ENCODE data around the gene ZNRF1.
A peak's percentile ranks its signal among the peaks of the same experiment; 100 is the strongest.
"Not testable (repeated sequence)": the region's sequence is repeated elsewhere in the genome, so short reads cannot be mapped to it uniquely, and the experiment has no call there.

ZNRF1 gene

DNA sequence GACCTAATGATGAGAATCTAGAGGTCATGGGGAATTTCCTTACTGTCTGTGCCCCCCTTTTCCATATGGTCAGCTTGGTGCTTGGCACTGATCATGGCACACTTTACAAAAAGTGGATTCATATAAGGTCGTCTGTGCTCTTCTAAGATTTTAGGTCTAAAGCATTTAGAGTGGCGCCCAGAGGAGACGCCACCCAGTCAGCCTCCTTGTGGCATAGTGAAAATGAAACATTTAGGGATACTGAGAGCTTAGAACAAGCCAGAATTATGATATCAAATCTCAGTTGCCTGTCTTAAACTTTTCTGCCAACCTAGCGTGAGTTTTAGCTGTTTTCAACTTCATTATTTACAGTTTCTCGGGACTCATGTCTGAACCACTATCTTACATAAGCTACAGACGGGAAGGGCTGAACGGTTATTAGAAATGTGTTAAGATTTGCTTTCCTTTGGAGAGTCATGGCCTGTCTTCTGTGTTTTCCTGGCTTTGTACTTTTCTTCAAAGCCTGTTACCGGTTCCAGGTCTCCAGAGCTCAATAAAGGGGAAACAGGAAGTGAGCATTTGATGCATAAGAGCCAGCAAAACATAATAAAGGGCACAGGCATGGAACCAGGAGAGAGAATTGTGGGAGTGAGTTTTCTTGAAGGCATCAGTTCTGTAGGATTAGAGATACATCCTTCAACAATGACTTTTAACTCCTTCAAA is 13.7 kb downstream of the ZNRF1 start:
- TF ChIP-seq, protein P1, sequence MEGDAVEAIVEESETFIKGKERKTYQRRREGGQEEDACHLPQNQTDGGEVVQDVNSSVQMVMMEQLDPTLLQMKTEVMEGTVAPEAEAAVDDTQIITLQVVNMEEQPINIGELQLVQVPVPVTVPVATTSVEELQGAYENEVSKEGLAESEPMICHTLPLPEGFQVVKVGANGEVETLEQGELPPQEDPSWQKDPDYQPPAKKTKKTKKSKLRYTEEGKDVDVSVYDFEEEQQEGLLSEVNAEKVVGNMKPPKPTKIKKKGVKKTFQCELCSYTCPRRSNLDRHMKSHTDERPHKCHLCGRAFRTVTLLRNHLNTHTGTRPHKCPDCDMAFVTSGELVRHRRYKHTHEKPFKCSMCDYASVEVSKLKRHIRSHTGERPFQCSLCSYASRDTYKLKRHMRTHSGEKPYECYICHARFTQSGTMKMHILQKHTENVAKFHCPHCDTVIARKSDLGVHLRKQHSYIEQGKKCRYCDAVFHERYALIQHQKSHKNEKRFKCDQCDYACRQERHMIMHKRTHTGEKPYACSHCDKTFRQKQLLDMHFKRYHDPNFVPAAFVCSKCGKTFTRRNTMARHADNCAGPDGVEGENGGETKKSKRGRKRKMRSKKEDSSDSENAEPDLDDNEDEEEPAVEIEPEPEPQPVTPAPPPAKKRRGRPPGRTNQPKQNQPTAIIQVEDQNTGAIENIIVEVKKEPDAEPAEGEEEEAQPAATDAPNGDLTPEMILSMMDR (IDR thresholded peaks at IDR 0.05): no peak
- H3K4me2 ChIP-seq (ENCODE audit: low read length): no peak overlapping the region
- H3K27me3 ChIP-seq (ENCODE audit: control insufficient read depth, insufficient read depth, low read length): no peaks in the 10 kb centered on the region
- H3K27ac ChIP-seq: peak overlapping the region; percentile 13
- H3K36me3 ChIP-seq (ENCODE audit: control insufficient read depth, insufficient read depth, low read length): no peaks in the 10 kb centered on the region
- H2AFZ ChIP-seq: no peak overlapping the region
- no peak overlapping the region for H3K9ac ChIP-seq
- peaks cover 30% of the 10 kb centered on the region for H3K79me2 ChIP-seq
- H3K4me3 ChIP-seq (ENCODE audit: low read depth, low read length): no peak overlapping the region
- peaks cover 6% of the 10 kb centered on the region for H3K4me1 ChIP-seq
- no peaks in the 10 kb centered on the region for H3K9me3 ChIP-seq (ENCODE audit: control insufficient read depth, low read length)

DNA sequence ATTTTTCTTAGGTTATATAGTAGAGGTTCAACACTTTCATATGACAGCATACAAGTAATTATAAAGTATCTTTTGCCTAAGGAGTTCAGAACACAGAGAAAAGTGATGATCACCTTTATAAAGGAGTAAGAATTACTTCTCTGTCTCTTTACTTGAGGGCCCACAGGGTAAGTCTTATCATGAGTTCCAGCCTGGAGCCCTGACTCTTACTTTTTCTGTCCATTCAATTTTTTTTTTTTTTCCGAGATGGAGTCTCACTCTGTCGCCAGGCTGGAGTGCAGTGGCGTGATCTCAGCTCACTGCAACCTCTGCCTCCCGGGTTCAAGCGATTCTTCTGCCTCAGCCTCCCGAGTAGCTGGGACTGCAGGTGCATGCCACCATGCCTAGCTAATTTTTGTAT is 14.3 kb downstream of the ZNRF1 start:
- H3K27me3 ChIP-seq (ENCODE audit: control insufficient read depth, insufficient read depth, low read length); H3K4me1 ChIP-seq; H3K9me3 ChIP-seq (ENCODE audit: control insufficient read depth, low read length): not testable (repeated sequence)

DNA sequence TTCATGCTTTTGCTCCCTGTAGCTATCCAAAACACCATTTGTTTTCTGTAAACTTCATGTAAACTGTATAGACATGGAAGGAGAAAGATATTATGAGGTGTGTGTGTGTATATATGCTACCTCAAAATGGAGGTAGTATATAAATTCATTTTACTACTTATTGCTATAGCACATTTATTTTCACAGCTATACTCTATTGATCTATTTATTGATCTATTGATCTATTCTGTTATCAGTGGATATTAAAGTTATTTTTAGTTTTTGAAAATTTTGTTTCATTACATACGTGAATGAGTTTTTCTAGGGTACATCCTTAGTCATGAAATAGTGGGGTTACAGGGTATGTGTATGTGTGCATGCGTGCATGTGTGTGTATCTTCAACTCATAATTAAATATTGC is 15.5 kb downstream of the ZNRF1 start:
- H3K36me3 ChIP-seq (ENCODE audit: control insufficient read depth, insufficient read depth, low read length): no peaks in the 10 kb centered on the region
- H3K9me3 ChIP-seq (ENCODE audit: control insufficient read depth, low read length): no peaks in the 10 kb centered on the region
- no peak overlapping the region for H3K9ac ChIP-seq
- no peak overlapping the region for H3K4me2 ChIP-seq (ENCODE audit: low read length)
- TF ChIP-seq, protein P1 (IDR thresholded peaks at IDR 0.05): no peak
- H3K79me2 ChIP-seq: peaks cover 30% of the 10 kb centered on the region
- no peak overlapping the region for H3K27ac ChIP-seq
- H3K4me1 ChIP-seq: peaks cover 8% of the 10 kb centered on the region
- no peak overlapping the region for H2AFZ ChIP-seq
- no peak overlapping the region for H3K4me3 ChIP-seq (ENCODE audit: low read depth, low read length)
- H3K27me3 ChIP-seq (ENCODE audit: control insufficient read depth, insufficient read depth, low read length): no peaks in the 10 kb centered on the region

More for the DNA sequence above, 14.3 kb downstream of the ZNRF1 start:
- not testable (repeated sequence) for H2AFZ ChIP-seq; H3K36me3 ChIP-seq (ENCODE audit: control insufficient read depth, insufficient read depth, low read length); H3K9ac ChIP-seq; H3K4me3 ChIP-seq (ENCODE audit: low read depth, low read length); H3K4me2 ChIP-seq (ENCODE audit: low read length)
- Histone ChIP-seq H3K79me2 (peaks cover 29% of the 10 kb centered on the region), H3K27ac (peak overlapping the region; percentile 13)

DNA sequence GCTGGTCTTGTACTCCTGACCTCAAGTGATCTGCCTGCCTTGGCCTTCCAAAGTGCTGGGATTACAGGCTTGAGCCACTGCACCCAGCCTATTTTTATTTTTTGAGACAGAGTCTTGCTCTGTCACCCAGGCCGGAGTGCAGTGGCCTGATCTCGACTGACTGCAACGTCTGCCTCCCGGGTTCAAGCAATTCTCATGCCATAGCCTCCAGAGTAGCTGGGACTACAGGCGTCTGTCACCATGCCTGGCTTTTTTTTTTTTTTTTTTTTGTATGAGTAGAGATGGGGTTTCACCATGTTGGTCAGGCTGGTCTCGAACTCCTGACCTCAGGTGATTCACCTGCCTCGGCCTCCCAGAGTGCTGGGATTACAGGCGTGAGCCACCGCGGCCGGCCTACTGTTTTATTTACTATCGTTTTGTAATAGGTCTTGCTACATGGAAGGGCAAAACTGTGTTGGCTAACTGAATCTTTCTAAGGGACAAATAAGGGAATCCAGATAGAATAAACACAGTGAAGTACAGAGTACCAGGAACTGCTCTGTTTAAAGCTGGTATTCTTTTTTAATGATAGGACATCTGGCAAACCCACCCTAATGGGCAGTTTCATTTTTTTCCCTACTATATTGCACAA is 17.7 kb downstream of the ZNRF1 start:
- H3K79me2 ChIP-seq: peaks cover 49% of the 10 kb centered on the region
- H3K4me1 ChIP-seq: not testable (repeated sequence)

DNA sequence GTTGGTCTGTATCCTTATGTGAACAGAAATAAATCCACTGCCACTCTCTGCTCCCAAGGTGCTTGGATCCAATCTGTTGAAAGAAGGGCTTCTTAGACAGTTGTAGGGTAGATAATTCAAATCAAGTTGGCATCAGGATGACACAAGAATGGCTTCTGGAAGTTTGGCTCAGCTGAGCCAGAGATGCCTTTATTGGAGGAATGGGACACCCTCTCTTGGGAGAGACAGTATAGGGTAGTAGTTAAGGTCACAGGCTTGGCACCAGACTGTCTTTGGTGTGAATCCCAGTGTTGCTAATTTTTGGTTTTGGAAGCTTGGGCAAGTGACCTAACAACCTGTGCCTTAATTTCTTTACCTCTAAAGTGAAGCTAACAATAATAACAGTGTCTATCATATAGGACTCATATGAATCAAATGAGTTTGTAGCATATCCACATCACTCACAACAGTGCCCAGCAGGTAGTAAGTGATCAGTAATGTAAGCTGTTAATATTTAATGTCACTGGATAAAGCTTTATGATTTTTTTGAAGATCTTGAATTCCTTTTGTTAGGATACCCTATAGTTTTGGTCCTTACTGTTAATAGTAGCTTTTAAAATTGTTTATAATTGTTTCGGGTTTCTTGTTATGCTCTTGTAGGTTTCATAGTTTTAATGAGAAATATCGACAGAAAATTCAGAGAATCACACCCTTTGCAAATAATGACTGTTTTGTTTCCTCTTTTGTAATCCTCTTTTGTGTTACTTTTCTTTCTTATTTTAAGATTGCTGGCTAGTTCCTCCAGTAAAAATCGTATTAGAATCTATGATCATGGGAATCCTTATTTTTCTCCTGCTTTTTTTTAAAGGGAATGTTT is 19.1 kb downstream of the ZNRF1 start:
- Histone ChIP-seq H3K27ac (no peak overlapping the region), H3K9me3 (ENCODE audit: control insufficient read depth, low read length) (no peaks in the 10 kb centered on the region), H3K4me1 (peaks cover 3% of the 10 kb centered on the region), H3K4me2 (ENCODE audit: low read length) (no peak overlapping the region), H3K36me3 (ENCODE audit: control insufficient read depth, insufficient read depth, low read length) (no peaks in the 10 kb centered on the region), H3K9ac (no peak overlapping the region), H3K4me3 (ENCODE audit: low read depth, low read length) (no peak overlapping the region), H3K27me3 (ENCODE audit: control insufficient read depth, insufficient read depth, low read length) (no peaks in the 10 kb centered on the region), H2AFZ (no peak overlapping the region), H3K79me2 (peaks cover 59% of the 10 kb centered on the region)
- TF ChIP-seq, protein P1 (IDR thresholded peaks at IDR 0.05): no peak

More for the DNA sequence above, 17.7 kb downstream of the ZNRF1 start:
- H3K4me3 ChIP-seq (ENCODE audit: low read depth, low read length); H3K4me2 ChIP-seq (ENCODE audit: low read length); H2AFZ ChIP-seq; H3K27me3 ChIP-seq (ENCODE audit: control insufficient read depth, insufficient read depth, low read length); H3K27ac ChIP-seq; H3K9me3 ChIP-seq (ENCODE audit: control insufficient read depth, low read length); H3K9ac ChIP-seq; H3K36me3 ChIP-seq (ENCODE audit: control insufficient read depth, insufficient read depth, low read length): not testable (repeated sequence)

Data from parathyroid adenoma (tissue), 2 donors.